Measurements from ENCODE around the gene ALOX5. TPM values are rescaled to one million over a fixed set of nuclear protein-coding genes. Genes with fewer than 3 reads are reported as not detected.
"Not testable (repeated sequence)": the region's sequence is repeated elsewhere in the genome, so short reads cannot be mapped to it uniquely, and the experiment has no call there.

ALOX5 gene
- total RNA-seq, 3 donors from 2014 or later: 8.2 to 14.9 (median 14.3) TPM

GRCh38 chr10:45386657-45387056 is 12.6 kb downstream of the ALOX5 start:
- intact Hi-C loops (cut with DNase I, micrococcal nuclease): no loop called here
- ATAC-seq (no peak), DNase-seq (no peak)
- no peak overlapping the region for H3K4me3 ChIP-seq
- H3K36me3 ChIP-seq (ENCODE audit: low read depth): no peaks in the 10 kb centered on the region
- no peaks in the 10 kb centered on the region for H3K4me1 ChIP-seq (ENCODE audit: low read depth)
- TF ChIP-seq, protein P1, sequence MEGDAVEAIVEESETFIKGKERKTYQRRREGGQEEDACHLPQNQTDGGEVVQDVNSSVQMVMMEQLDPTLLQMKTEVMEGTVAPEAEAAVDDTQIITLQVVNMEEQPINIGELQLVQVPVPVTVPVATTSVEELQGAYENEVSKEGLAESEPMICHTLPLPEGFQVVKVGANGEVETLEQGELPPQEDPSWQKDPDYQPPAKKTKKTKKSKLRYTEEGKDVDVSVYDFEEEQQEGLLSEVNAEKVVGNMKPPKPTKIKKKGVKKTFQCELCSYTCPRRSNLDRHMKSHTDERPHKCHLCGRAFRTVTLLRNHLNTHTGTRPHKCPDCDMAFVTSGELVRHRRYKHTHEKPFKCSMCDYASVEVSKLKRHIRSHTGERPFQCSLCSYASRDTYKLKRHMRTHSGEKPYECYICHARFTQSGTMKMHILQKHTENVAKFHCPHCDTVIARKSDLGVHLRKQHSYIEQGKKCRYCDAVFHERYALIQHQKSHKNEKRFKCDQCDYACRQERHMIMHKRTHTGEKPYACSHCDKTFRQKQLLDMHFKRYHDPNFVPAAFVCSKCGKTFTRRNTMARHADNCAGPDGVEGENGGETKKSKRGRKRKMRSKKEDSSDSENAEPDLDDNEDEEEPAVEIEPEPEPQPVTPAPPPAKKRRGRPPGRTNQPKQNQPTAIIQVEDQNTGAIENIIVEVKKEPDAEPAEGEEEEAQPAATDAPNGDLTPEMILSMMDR (IDR thresholded peaks at IDR 0.05): no peak
- no peaks in the 10 kb centered on the region for H3K9me3 ChIP-seq

- TF ChIP-seq, protein P1 (IDR thresholded peaks at IDR 0.05): no peak
- intact Hi-C loops (cut with DNase I, micrococcal nuclease): no loop called here
- no peaks in the 10 kb centered on the region for H3K4me1 ChIP-seq (ENCODE audit: low read depth)
These were observed 13.3 kb downstream of the ALOX5 start for GRCh38 chr10:45387096-45387893.

DNA sequence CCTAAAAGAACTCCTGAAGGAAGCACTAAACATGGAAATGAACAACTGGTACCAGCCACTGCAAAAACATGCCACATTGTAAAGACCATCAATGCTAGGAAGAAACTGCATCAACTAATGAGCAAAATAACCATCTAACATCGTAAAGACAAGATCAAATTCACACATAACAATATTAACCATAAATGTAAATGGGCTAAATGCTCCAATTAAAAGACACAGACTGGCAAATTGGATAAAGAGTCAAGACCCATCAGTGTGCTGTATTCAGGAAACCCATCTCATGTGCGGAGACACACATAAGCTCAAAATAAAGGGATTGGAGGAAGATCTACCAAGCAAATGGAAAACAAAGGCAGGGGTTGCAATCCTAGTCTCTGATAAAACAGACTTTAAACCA is 15.7 kb downstream of the ALOX5 start:
- H3K4me3 ChIP-seq; H3K36me3 ChIP-seq (ENCODE audit: low read depth); H3K4me1 ChIP-seq (ENCODE audit: low read depth); ATAC-seq; intact Hi-C loops (cut with DNase I, micrococcal nuclease); H3K9me3 ChIP-seq; DNase-seq: not testable (repeated sequence)

More at GRCh38 chr10:45387096-45387893, 13.3 kb downstream of the ALOX5 start:
- Histone ChIP-seq H3K36me3 (ENCODE audit: low read depth) (no peaks in the 10 kb centered on the region), H3K4me3 (no peak overlapping the region), H3K9me3 (no peaks in the 10 kb centered on the region)
- DNase-seq (no peak), ATAC-seq (no peak)

DNA sequence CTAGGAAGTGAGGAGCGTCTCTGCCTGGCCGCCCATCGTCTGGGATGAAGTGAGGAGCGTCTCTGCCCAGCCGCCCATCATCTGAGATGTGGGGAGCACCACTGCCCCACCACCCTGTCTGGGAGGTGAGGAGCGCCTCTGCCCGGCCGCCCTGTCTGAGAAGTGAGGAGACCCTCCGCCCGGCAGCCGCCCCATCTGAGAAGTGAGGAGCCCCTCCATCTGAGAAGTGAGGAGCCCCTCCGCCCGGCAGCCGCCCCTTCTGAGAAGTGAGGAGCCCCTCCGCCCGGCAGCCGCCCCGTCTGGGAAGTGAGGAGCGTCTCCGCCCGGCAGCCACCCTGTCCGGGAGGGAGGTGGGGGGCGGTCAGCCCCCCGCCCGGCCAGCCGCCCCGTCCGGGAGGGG is 17.6 kb downstream of the ALOX5 start:
- intact Hi-C loops (cut with DNase I, micrococcal nuclease); H3K36me3 ChIP-seq (ENCODE audit: low read depth); ATAC-seq; DNase-seq; H3K9me3 ChIP-seq; H3K4me3 ChIP-seq; H3K4me1 ChIP-seq (ENCODE audit: low read depth): not testable (repeated sequence)

GRCh38 chr10:45395554-45395953 is 21.5 kb downstream of the ALOX5 start:
- Histone ChIP-seq H3K4me1 (ENCODE audit: low read depth) (no peaks in the 10 kb centered on the region), H3K9me3 (no peaks in the 10 kb centered on the region), H3K36me3 (ENCODE audit: low read depth) (no peaks in the 10 kb centered on the region), H3K4me3 (no peak overlapping the region)
- no peak for DNase-seq
- TF ChIP-seq, protein P1 (IDR thresholded peaks at IDR 0.05): no peak
- ATAC-seq: no peak
- intact Hi-C loops (cut with DNase I, micrococcal nuclease): no loop called here

DNA sequence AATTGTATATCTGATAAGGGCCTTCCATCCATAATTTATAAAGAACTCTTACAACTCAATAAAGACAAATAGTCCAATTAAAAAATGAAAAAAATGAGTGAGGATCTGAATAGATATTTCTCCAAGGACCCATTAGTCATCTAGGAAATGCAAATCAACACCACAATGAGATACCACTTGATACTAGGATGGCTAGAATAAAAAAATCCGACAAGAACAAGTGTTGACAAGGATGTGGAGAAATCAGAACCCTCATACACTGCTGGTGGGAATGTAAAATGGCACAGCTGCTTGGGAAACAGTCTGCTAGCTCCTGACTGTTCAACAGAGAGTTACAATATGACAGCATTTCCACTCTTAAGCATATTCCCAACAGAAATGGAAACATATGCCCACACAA is 24.6 kb downstream of the ALOX5 start:
- no peaks in the 10 kb centered on the region for H3K36me3 ChIP-seq (ENCODE audit: low read depth)
- TF ChIP-seq, protein P1 (IDR thresholded peaks at IDR 0.05): no peak
- no peak overlapping the region for H3K4me3 ChIP-seq
- no peaks in the 10 kb centered on the region for H3K9me3 ChIP-seq
- no peaks in the 10 kb centered on the region for H3K4me1 ChIP-seq (ENCODE audit: low read depth)
- intact Hi-C loops (cut with DNase I, micrococcal nuclease): no loop called here
- DNase-seq: no peak
- ATAC-seq: no peak
